ENCODE results near the gene AP3D1.

AP3D1 gene

GRCh38 chr19:2058570-2059421, 92.6 kb downstream of the AP3D1 start:
- no peak for DNase-seq

- no peak for DNase-seq
Measured at GRCh38 chr19:2057484-2058469, 93.6 kb downstream of the AP3D1 start.

GRCh38 chr19:2056837-2057192, 94.6 kb downstream of the AP3D1 start:
- no peak for DNase-seq

- DNase-seq: no peak
Measured at GRCh38 chr19:2055931-2056836, 95.2 kb downstream of the AP3D1 start.

- DNase-seq: no peak
Measured at GRCh38 chr19:2054763-2055162, 96.6 kb downstream of the AP3D1 start.

GRCh38 chr19:2053601-2054389, 97.6 kb downstream of the AP3D1 start:
- no peak for DNase-seq

GRCh38 chr19:2051773-2052704, 99.3 kb downstream of the AP3D1 start:
- DNase-seq: no peak

- DNase-seq: peak; percentile 63
Measured at GRCh38 chr19:2050991-2051772, 100.2 kb downstream of the AP3D1 start, which contains the start of gene MKNK2. Gene MKNK2, minus strand, starts transcription at chr19:2051244. Its CDS starts 393 bp downstream, at chr19:2050851.

All from DMS 273 treated with DMSO at 0.1 percent for 48 hours (cell line).